GM21526 (cell line): ENCODE measurements around the gene FN3K.

Source experiments
- ATAC-seq: cut with Tn5 transposase; IDR thresholded peaks from one replicate; pipeline ENCODE4 v1.9.1; 2021; ENCODE audit warnings: moderate library complexity; ENCODE audit not compliant: unreplicated experiment, low FRiP score

Gene FN3K

DNA sequence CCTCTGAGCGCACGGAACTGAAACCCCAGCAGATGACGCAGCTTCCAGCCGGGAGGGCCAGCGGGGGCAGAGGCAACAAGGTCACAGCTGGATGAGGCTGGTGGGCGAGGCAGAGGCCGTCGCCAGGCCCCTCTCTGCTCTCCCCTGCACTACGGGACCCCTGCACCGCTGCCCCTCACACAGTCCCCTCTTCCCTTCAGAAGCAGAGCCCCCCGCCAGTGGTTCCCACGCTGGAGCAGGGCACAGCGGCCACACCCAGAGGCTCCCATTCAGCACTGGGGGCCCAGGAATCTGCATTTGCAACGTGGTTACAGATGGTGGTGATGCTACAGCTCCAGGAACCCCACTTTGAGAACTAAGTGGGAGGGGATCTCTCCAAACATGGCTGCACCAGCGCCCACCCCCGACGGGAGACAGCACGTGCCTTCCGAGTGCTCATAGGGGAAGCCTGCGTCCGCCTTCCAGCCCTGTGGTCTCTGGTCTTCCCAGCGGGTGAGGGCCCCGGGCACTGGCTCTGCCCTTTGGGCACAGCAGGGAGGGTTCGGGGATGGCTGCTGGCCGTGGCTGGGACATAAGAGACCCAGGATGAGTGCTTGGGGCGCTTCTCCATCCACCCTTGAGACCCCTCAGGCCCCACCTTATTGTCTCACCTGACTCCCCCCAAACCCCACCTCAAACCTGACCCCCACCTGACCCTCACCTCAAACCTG lies 32.2 kb upstream of the FN3K start:
- no peak for ATAC-seq

- ATAC-seq = no peak
Observed at GRCh38 chr17:82703935-82704865, 31.2 kb upstream of the FN3K start.

GRCh38 chr17:82704886-82705285 lies 30.5 kb upstream of the FN3K start:
- ATAC-seq = no peak

DNA sequence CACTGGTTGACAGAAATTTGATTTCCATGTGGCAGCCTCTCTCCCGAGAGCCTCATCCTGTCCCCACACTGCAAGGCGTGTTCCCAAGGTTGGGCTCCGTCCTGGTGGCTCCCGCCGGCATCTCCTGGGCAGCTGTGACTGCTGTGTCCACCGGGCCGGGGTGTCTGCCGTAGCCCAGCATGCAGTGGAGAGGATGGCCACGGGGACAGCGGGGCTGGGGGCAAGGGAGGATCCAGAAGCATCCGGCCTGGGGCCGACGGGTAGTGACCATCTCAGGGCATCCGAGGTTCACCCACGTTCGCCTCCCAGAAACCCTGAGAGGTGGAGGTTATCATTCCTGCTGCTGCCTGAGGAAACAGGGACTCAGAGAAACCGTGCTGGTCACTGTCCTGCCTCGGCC lies 29.7 kb upstream of the FN3K start:
- no peak for ATAC-seq

- no peak for ATAC-seq
Observed at GRCh38 chr17:82709024-82709675, 26.3 kb upstream of the FN3K start.

- ATAC-seq = no peak
Observed at GRCh38 chr17:82709676-82710498, 25.5 kb upstream of the FN3K start.

GRCh38 chr17:82710499-82711232 lies 24.7 kb upstream of the FN3K start:
- no peak for ATAC-seq

DNA sequence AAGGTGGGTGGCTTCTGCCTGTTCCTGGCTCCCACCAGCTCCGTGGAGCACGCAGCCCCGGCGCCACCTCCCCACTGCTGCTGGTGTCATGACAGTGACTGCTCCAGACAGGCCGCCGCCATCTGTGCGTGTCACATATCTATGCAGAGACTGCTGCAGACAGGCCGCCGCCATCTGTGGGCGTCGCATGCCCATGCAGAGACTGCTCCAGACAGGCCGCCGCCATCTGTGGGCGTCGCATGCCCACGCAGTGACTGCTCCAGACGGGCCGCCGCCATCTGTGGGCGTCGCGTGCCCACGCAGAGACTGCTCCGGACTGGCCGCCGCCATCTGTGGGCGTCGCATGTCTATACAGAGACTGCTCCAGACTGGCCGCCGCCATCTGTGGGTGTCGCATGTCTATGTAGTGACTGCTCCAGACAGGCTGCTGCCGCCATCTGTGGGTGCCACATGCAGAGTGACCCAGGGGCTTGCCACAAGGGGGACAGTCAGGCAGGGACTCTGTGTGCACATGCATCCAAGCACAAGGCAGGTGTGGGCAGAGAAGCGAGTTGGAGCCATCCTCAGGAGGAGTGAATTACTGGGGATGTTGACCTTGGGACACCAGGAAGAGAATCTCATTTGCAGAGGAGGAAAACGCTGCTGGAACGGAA lies 22.2 kb upstream of the FN3K start:
- ATAC-seq = no peak

DNA sequence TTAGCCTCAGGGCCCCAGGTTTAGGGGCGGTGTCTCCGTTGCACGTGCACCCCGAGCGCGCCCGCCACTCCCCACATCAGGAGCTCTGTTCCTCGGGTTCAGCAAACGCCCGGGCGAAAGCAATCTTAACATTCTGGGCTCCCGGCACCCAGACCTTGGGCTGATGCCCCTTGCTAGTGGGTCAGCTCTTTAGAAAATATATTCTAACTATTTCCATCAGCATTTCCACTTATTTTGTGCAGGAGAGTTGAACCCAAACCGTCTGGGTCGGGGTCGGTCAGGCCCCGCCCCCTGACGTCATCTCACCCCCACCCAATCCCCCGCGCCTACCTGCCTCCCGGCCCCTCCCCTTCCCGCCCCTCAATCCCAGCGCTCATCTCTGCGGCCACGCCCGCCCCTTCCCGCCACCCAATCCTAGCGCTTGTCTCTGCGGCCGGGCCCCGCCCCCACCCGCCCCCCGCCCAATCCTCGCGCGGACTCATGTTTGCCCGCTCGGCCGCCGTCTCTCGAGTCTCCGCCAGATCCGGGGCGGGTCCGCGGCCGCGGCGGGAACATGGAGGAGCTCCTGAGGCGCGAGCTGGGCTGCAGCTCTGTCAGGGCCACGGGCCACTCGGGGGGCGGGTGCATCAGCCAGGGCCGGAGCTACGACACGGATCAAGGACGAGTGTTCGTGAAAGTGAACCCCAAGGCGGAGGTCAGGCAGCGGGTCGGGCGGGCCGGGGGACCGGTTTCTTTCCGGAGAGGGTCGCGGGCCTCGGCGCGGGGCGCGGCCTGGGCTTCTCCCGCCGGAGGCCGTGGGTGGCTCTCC lies 19.0 kb upstream of the FN3K start, which contains the start of gene FN3KRP:
Gene FN3KRP, plus strand, starts transcription at position 504 of the 808 bp plus-strand sequence. Its CDS starts 50 bp downstream, at position 554.
- peak; percentile 66 for ATAC-seq

GRCh38 chr17:82718986-82719685 lies 16.3 kb upstream of the FN3K start:
- no peak for ATAC-seq

DNA sequence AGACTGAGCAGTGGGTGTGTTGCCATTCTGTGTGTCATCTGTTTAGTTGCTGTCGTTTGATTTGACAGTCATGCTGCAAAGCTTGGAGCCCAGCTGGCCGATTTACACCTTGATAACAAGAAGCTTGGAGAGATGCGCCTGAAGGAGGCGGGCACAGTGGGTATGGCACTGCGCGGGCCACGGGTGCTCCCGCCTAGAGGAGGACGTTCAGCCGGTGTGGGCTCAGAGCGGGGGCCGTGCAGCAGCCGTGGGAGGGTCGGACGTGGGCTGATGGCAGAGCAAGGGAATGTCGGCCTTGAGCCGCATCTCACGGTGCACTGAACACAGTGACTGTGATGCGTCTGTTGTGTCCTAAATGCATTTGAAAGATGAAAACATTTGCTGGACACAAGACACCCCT lies 15.2 kb upstream of the FN3K start:
- no peak for ATAC-seq

DNA sequence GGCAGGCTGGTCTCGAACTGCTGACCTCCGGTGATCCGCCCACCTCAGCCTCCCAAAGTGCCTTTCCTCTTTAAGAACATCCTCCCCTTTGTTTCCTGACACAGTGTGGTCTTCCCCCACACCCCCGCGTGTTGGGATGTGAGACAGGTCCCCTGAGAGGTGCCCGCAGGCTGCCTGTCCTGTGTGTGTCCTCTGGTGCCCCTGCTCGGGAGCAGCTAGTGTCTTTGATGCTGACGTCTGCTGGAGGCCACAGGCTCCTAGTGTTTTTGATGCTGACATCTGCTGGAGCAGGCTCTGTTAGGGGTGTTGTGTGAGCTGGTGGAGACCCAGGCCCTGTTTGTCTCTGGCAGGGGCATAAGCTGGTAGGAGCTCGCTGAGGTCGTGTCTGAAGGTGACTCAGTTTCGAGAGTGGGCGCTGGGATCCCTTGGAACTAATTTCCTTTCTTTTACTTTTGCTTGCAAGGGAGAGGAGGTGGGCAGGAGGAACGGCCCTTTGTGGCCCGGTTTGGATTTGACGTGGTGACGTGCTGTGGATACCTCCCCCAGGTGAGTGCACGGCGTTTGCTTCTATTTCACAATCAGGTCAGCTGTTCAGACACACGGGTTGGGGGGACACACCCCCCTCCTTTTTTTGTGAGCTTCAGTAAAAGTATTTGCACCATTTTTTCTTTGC lies 12.9 kb upstream of the FN3K start:
- no peak for ATAC-seq

DNA sequence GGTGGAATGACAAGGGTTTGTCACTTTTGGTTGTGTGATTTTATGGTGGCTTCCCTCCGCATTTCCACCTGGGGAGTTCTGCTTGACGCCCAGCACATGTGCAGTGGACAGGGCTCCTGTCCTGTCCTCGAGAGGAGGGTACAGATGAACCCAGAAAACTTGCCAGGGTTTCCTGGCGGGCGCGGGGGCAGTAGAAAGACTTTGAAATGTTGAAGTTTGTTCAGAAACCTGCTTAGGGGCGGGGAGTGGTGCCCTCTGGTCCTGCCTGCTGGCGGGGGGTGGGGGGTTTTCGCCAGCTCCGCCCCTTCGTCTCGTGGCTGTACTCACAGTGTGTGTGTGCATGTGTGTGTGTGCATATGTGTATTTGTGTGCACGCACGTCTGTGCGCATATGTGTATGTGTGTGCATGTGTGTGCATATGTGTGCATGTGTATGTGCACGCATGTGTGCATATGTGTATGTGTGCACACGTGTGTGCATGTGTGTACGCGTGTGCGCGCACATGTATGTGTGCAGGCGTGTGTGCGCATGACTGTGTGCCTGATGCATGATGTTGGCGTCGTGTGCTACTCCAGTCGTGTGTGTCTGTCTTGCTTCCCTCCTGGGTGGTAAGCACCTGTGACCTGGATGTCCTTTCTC lies 12.1 kb upstream of the FN3K start:
- ATAC-seq = no peak

GRCh38 chr17:82726427-82726826 lies 9.0 kb upstream of the FN3K start:
- ATAC-seq = no peak

DNA sequence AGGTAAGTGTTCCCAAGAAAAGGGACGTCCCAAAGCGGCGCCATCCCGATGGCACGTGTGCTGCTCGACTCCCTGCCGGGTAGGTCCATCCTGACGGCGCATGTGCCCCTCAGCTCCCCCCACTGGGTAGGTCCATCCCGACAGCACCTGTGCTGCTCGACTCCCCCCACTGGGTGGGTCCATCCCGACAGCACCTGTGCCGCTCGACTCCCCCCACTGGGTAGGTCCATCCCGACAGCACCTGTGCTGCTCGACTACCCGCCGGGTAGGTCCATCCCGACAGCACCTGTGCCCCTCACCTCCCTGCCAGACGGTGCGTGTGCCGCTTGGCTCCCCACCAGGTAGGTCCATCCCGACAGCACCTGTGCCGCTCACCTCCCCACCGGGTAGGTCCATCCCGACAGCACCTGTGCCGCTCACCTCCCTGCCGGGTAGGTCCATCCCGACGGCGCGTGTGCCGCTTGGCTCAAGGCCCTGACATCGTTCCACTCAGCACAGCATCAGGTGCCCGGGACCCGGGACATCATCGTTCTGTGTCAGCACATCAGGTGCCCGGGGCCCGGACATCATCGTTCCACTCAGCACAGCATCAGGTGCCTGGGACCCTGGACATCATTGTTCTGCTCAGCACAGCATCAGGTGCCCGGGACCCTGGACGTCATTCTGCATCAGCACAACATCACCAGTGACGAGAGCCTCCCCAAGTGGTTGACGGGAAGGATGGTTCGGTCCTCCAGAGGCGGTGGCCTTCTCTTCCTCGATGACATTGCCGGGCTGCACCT lies 5.7 kb upstream of the FN3K start:
- ATAC-seq = no peak
